T47D (cell line): ENCODE data around the gene NXPH1.

Source experiments
- DNase-seq, 2 experiments: peaks; one replicate each; pipeline versions ENCODE4 v3.0.0 to v3.0.0-alpha.2; 2011 to 2012; ENCODE audit warnings: low read depth in 1 of 2, low spot score in 1 of 2
- JUND ChIP-seq: IDR thresholded peaks from 2 replicates; pipeline ENCODE4 v1.6.1; 2012; ENCODE audit warnings: low read depth
- in situ Hi-C: cut with HindIII; loops from 2 replicates; pipeline ENCODE4 v1.10.0; 2016; ENCODE audit warnings: low sequenced_read_pairs, low pct_unique_long_range_greater_than_20kb

NXPH1 gene

DNA sequence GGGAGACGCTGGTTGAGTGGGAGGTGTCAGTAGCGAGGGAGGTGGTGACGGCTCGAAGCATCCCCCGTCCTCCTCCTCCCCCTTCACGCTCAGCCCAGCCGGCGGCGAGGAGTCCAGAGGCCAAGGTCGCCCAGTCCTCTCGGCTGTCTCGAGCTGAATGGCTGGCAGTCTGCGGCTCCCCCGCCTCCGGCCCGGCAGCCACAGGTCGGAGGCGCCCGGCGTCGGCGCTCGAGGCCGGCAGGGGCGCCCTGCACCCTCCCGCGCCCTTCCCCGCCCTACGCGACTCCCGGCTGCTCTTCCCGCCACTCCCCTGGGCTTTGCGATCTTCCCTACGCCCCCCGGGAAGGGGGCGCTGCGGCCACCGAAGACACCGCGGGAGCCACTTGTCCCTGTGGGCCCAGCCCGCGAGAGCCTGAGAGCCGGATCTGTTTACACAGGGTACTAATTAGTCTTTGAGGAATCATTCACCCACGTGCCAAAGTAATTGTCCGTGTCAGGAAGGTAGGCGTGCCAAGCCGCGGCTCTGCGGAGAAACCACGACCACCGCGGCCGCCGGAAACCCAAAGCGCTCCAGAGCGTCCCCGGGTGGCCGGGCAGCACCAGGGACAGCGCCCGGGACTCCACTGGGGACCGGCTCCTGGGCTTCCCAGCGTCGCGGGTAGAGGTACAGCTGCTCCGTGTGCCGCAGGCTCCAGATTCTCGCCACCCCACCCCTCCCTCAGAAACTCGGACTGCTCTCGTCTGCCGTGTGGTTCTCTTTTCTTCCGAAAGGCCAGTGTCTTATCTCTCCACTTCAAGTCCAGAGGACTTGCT, at the start of gene NXPH1:
TSS of gene NXPH1 (plus strand) at position 133 of the 813 bp plus-strand sequence.
- in situ Hi-C loops, result no loop called here
- no peak for TF ChIP-seq JUND
- DNase-seq, result peak; percentile 65 to 91

DNA sequence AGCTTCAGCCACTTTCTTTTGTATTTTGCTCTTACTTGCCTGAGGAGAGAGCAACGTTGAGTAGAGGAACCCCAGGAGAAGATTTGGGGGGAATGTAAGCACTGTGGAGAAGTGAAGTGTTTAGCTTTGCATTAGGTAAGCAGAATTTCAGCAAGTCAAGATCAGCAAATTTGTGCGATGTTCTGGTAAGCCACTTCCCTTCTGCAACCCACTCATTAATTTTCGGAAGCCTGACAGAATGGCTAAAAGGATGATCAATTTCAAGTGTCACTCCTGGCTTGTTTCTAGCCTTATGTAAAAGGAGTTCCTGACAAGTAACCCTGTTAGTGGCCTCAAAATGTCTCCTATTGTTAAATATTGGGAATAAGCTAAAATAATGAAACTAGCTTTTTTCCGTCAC, 48.5 kb upstream of the NXPH1 start:
- no peak for TF ChIP-seq JUND
- in situ Hi-C loops, result no loop called here
- no peak for DNase-seq

DNA sequence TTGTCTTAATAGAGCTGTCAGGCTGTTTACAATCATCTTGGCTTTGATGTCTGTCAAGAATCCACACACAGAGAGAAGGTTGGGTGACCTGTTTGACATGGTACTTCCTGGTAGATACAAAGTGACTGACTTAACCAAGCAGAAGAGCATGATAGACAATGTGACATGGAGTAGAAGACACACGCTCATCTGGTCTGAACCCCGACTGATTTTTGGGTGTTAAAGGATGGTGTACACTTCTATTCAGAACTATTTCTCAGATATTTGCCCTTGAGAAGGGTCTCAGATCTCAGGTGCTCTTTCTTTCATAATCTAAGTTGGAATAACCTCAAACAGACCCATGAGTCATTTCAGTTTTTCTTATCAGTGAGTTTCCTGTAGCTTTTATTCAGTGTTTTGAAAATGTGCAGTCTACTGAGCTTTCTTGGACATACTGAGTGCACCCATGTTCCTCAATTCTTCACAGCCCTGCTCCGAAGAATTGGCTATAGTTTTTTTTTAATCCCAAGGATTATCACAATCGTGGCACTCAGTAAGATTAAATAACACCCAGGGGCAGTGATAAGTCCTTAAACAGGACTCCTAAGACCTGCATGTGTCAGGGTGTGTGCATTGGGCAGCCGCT, 46.4 kb upstream of the NXPH1 start:
- no peak for DNase-seq
- in situ Hi-C loops, result no loop called here
- no peak for TF ChIP-seq JUND

DNA sequence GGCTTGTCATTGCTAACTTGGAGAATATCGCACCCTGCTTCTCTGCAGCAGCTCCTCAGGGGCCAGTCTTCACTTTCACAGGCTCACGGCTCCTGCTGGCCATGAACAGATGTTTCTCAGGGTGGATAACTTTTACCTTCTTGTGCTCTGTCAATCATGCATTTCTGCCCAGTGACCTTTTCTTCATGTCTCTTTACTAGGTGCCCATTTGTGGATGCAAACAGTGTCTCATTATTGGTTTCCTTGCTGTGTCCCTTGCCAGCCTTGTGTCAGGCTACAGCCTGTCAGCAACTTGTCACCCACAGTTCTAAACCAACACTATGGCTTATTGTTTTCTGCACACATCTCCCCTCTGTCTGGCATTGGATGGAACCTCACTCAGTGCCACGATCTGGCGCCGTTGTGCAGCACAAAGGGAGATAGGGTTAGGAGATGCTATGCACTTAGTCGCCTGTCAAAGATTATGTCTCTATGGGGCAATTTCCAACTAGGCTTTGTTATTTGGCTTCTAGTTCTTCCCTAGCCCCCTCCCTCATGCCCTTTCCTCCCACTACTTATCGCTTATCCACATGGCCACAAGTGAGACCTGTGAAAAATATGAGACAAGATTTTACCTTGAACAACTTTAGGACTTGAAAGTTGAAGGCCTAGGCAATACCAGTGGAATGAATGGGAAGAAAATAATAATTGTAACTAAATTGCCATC, 45.7 kb upstream of the NXPH1 start:
- no peak for DNase-seq
- in situ Hi-C loops, result no loop called here
- no peak for TF ChIP-seq JUND

DNA sequence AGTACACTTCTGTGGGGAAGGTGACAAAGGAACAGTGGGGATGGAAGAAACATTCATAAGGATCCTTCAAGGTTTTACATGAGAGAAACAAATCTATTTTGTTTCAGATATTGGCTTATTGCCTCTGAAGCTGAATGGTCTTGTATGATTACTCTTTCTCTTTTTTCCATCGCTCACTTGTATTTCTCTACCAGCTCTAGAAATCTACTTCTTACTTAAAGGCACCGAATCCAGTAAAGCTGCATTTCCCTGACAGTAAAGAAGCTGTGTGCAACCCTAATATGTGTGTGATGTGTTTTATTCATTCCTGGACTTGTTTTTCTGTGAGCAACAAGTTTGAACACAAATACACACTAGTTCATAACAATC, 45.2 kb upstream of the NXPH1 start:
- TF ChIP-seq JUND, result no peak
- in situ Hi-C loops, result no loop called here
- DNase-seq, result no peak

DNA sequence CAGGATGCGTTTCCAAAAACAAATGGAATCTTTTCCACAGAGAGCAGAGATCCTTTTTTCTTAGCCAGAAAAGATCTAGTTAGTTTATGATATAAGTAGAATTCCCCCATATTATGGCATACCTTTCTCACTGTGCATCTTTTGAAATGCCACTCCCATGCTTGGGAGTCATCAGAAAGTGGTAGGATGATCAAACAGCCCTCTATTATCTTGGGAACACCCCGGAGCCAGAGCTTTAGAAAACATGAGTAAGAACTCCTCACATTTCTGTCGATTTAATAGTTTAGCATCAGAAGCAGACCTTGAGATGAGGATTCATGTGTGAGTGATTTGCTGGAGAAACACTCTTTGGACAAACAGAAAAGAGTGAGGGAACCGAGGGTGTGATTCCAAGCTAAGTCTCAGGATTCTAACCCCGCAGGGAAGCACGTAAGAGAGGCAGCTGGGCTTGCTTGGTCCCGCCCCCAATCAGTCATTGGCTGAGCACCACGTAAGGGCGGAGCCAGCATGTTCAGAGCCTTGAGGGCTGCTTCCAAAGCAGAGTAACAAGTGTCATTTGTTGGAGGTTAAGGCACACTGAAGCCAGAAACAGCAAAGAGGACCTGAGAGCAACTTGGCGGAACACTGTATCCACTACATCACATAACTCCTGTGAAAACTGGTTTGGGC, 43.7 kb upstream of the NXPH1 start:
- in situ Hi-C loops, result no loop called here
- TF ChIP-seq JUND, result no peak
- DNase-seq, result peak; percentile 54 to 88

DNA sequence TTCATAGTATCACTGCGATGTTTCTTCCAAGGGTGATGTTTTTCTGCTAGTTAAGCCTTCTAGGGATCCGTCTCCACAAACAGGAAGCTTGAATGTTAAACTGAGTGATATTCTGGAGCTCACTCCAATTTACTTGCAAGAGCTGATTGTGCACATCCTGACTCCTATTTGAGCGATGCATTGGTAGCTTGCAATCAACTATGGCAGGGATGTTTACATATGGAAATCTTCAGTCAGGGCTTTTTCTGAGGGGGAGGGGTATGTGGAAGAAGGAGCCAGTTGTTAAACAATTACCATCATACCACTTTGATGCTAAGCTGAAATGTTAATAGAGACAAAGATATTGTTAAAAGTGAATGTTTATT, 43.2 kb upstream of the NXPH1 start:
- DNase-seq, result no peak
- in situ Hi-C loops, result no loop called here
- no peak for TF ChIP-seq JUND

DNA sequence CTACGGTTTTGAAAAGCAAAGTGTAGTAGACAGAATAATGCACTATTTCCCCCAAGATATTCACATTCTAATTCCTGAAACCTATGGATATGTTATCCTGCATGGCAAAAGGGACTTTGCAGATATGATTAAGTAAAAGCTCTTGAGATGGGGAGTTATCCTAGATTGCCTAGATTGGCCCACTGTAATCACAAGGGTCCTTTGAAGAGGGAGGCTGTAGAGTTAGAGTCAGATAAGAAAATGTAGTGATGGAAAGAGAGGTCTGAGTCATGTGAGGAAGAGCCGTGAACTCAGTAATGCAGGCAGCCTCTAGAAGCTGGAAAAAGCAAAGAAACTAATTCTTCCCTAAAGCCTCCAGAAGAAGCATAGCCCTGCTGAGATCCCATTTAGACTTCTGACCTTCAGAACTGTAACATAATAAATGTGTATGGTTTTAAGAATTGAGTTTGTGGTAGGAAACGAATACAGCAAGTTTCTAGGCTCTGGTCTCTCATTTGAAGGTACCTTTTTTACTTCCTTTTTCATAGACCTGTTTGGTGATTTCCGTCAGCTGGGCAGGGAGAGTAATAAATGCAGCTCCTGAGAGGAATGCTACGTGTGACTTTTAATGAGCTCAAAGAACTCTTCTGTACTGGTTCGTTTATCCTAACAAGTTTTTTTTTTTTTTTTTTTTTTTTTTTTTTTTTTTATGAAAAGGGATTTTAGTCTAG, 41.9 kb upstream of the NXPH1 start:
- in situ Hi-C loops, result no loop called here
- TF ChIP-seq JUND, result no peak
- no peak for DNase-seq

DNA sequence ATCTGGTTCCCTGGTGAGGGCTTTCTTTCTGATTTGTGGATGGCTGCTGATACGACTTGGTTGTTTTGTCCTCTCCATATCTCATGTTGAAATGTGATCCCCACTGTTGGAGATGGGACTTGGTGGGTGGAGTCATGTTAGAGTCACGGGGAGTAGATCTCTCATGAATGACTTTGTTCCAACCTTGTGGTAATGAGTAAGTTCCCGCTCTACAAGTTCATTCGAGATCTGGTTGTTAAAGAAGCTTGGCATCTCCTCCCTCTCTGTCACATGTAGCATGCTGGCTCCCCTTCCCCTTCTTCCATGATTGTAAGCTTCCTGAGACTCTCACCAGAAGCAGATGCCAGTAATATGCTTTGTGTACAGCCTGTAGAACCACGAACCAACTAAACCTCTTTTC, 37.1 kb upstream of the NXPH1 start:
- in situ Hi-C loops, result no loop called here
- TF ChIP-seq JUND, result no peak
- no peak for DNase-seq

DNA sequence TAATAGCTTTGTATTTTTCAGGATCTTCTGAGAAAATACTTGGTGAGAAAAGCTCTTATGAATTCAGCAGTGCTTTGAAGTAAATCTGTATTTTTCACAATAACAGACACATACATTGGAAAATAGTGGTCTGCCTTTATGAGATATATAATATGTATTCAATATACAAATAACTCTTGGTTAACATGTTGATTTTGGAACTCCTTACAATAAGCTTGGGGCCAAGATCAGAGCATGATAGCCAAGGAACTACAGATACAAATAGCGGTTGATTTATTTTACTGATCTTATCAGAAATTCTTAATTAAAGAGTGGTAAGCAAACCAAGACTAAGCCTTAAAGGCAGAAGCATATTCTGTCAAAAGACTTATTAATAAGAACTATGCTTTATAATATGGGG, 24.5 kb upstream of the NXPH1 start:
- in situ Hi-C loops, result no loop called here
- peak; percentile 52; the same call in 1 of the 2 replicates for TF ChIP-seq JUND
- peak in 1 of 2 experiments; percentile 41 for DNase-seq

DNA sequence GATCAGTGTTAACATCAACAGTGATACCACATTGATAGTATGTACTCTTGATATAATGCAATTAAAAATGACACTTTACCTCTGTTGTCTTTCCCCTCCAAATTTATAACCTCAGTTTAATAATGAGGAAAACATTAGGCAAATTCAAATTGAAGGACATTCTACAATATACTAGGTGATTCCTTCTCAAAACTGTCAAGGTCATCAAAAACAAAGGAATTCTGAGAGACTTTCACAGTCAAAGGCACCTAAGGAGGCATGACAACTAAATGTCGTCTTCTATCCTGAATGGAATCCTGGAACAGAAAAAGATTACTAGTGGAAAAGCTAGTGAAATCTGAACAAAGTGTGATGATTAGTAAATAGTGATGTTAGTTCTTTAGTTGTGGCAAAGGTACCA, 22.3 kb upstream of the NXPH1 start:
- in situ Hi-C loops, result no loop called here
- DNase-seq, result no peak
- no peak for TF ChIP-seq JUND

DNA sequence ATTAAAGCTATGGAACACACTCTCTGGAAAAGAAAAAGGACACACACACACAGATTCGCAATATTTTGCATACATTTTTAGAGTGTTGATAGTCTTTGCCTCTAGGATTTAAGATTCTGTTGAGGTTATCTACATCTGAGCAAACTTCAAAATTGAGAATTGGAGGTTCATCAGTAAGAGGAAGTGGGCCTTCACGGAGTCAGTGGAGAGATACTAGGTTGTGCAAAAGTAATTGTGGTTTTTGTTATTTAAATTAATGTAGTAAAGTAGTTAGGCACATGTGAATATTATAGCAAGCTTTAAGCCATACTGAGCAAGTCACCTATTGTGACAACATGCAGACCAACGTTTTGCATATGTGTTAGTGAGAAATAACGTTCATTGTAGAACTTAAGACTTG, 19.8 kb upstream of the NXPH1 start:
- TF ChIP-seq JUND, result no peak
- in situ Hi-C loops, result no loop called here
- no peak for DNase-seq
